VCaP (cell line): ENCODE results near the gene PCSK2.

Experiments
- H3K27ac ChIP-seq: fragments of 450-650 bp; 2 replicates; pipeline ENCODE4 v1.5.1; 2017
- CTCF ChIP-seq: fragments of 450-650 bp; conservative IDR thresholded peaks from 2 replicates; pipeline ENCODE4 v1.5.1; 2017; ENCODE audit warnings: mild to moderate bottlenecking, moderate library complexity

The PCSK2 gene

GRCh38 chr20:17436664-17437063 is 209.8 kb downstream of the PCSK2 start:
- no peak for TF ChIP-seq CTCF

GRCh38 chr20:17437251-17437650 is 210.4 kb downstream of the PCSK2 start:
- H3K27ac ChIP-seq: no peak overlapping the region
- TF ChIP-seq CTCF: no peak

More at GRCh38 chr20:17436664-17437063, 209.8 kb downstream of the PCSK2 start:
- no peak overlapping the region for H3K27ac ChIP-seq

GRCh38 chr20:17438436-17439039 is 211.7 kb downstream of the PCSK2 start:
- no peak overlapping the region for H3K27ac ChIP-seq
- TF ChIP-seq CTCF: no peak

- H3K27ac ChIP-seq: no peak overlapping the region
- TF ChIP-seq CTCF: no peak
Measured at GRCh38 chr20:17439616-17440296, 212.9 kb downstream of the PCSK2 start.

- H3K27ac ChIP-seq: no peak overlapping the region
- no peak for TF ChIP-seq CTCF
Measured at GRCh38 chr20:17441745-17442144, 214.9 kb downstream of the PCSK2 start.

- H3K27ac ChIP-seq: peak overlapping the region; percentile 61; the same call in 1 of the 2 replicates
- no peak for TF ChIP-seq CTCF
Measured at GRCh38 chr20:17442588-17442987, 215.7 kb downstream of the PCSK2 start.

GRCh38 chr20:17443131-17443858 is 216.5 kb downstream of the PCSK2 start:
- TF ChIP-seq CTCF: no peak
- H3K27ac ChIP-seq: peak overlapping the region; percentile 61
